Upper lobe of right lung (tissue), 1 donor: ENCODE measurements around the gene CXXC5. TPM values are rescaled to one million over a fixed set of nuclear protein-coding genes. Genes with fewer than 3 reads are reported as not detected.
A peak's percentile ranks its signal among the peaks of the same experiment; 100 is the strongest.
"Not testable (repeated sequence)": the region's sequence is repeated elsewhere in the genome, so short reads cannot be mapped to it uniquely, and the experiment has no call there.

Experiments
- ATAC-seq: fragments of 200-7000 bp; cut with Tn5 transposase; one replicate; pipeline ENCODE4 v1.9.1; 2020; ENCODE audit warnings: mild to moderate bottlenecking, moderate library complexity
- DNase-seq: peaks from one replicate; pipeline ENCODE4 v3.0.0-alpha.2; 2020
- H3K27ac ChIP-seq: fragments of 200-600 bp; one replicate; pipeline ENCODE4 v1.8.0; 2022
- H3K27me3 ChIP-seq: fragments of 200-600 bp; one replicate; pipeline ENCODE4 v1.8.0; 2022; ENCODE audit warnings: mild to moderate bottlenecking
- H3K36me3 ChIP-seq: fragments of 200-600 bp; one replicate; pipeline ENCODE4 v1.8.0; 2022
- H3K4me1 ChIP-seq: fragments of 200-600 bp; one replicate; pipeline ENCODE4 v1.8.0; 2022
- H3K4me3 ChIP-seq: fragments of 200-600 bp; one replicate; pipeline ENCODE4 v1.8.0; 2022; ENCODE audit warnings: mild to moderate bottlenecking
- H3K9me3 ChIP-seq: fragments of 200-600 bp; one replicate; pipeline ENCODE4 v1.8.0; 2022
- CTCF ChIP-seq: fragments of 200-600 bp; IDR thresholded peaks from one replicate; pipeline ENCODE4 v1.8.0; 2022; ENCODE audit warnings: antibody characterized with exemption
- intact Hi-C: fragments of 100-400 bp; cut with DNase I; formaldehyde crosslinking; loops from one replicate; pipeline ENCODE4 v1.11.0; 2022
- total RNA-seq: library from RNA; stranded (reverse); fragmentation: NEBNext Ultra II Directional; extraction: Animal tissue kit (Norgen Biotek cat#: 25700); gene quantifications from one replicate; pipeline ENCODE4 v1.2.1, GENCODE V29; 2021
- donor health status: DM: no; HTN: yes; CAD: no; lungs with severe emphysema.

The CXXC5 gene
- total RNA-seq, 1 donor from 2014 or later = 30.6 TPM

GRCh38 chr5:139712412-139712811 lies 64.3 kb downstream of the CXXC5 start:
- no peak overlapping the region for H3K27ac ChIP-seq
- no peaks in the 10 kb centered on the region for H3K9me3 ChIP-seq
- peaks cover 17% of the 10 kb centered on the region for H3K27me3 ChIP-seq
- peaks cover 30% of the 10 kb centered on the region for H3K4me1 ChIP-seq
- intact Hi-C loops = no loop called here
- no peak overlapping the region for H3K4me3 ChIP-seq
- H3K36me3 ChIP-seq = no peaks in the 10 kb centered on the region
- no peak for TF ChIP-seq CTCF
- DNase-seq (no peak), ATAC-seq (no peak)

- H3K4me3 ChIP-seq, H3K9me3 ChIP-seq, DNase-seq, H3K27ac ChIP-seq, ATAC-seq, intact Hi-C loops, H3K36me3 ChIP-seq: not testable (repeated sequence)
- Histone ChIP-seq H3K4me1 (peaks cover 28% of the 10 kb centered on the region), H3K27me3 (peaks cover 17% of the 10 kb centered on the region)
Measured at GRCh38 chr5:139713898-139714297, 65.7 kb downstream of the CXXC5 start.

- peaks cover 5% of the 10 kb centered on the region for H3K9me3 ChIP-seq
- ATAC-seq = no peak
- H3K36me3 ChIP-seq = no peaks in the 10 kb centered on the region
- intact Hi-C loops = no loop called here
- no peak overlapping the region for H3K27ac ChIP-seq
- H3K4me1 ChIP-seq = no peaks in the 10 kb centered on the region
- no peak overlapping the region for H3K4me3 ChIP-seq
- H3K27me3 ChIP-seq = no peaks in the 10 kb centered on the region
- DNase-seq = no peak
- no peak for TF ChIP-seq CTCF
Measured at GRCh38 chr5:139717221-139717620, 69.1 kb downstream of the CXXC5 start.

GRCh38 chr5:139718403-139718802 lies 70.3 kb downstream of the CXXC5 start:
- H3K36me3 ChIP-seq, H3K4me3 ChIP-seq, DNase-seq, H3K27ac ChIP-seq, H3K9me3 ChIP-seq, ATAC-seq, H3K27me3 ChIP-seq, intact Hi-C loops, H3K4me1 ChIP-seq: not testable (repeated sequence)

- H3K36me3 ChIP-seq, intact Hi-C loops, H3K4me3 ChIP-seq, H3K9me3 ChIP-seq, H3K27ac ChIP-seq, ATAC-seq, H3K27me3 ChIP-seq, H3K4me1 ChIP-seq, DNase-seq: not testable (repeated sequence)
Measured at GRCh38 chr5:139719970-139720369, 71.8 kb downstream of the CXXC5 start.

GRCh38 chr5:139723986-139724587 lies 75.9 kb downstream of the CXXC5 start:
- DNase-seq = no peak
- TF ChIP-seq CTCF = no peak
- Histone ChIP-seq H3K36me3 (no peaks in the 10 kb centered on the region), H3K9me3 (peaks cover under 1% of the 10 kb centered on the region), H3K4me1 (no peaks in the 10 kb centered on the region), H3K4me3 (no peak overlapping the region), H3K27me3 (no peaks in the 10 kb centered on the region), H3K27ac (no peak overlapping the region)
- no peak for ATAC-seq
- intact Hi-C loops = no loop called here

GRCh38 chr5:139725073-139725830 lies 77.1 kb downstream of the CXXC5 start:
- peak; percentile 73 for ATAC-seq
- peak; percentile 75 for DNase-seq
- Histone ChIP-seq H3K27me3 (no peaks in the 10 kb centered on the region), H3K4me1 (no peaks in the 10 kb centered on the region), H3K27ac (no peak overlapping the region), H3K36me3 (no peaks in the 10 kb centered on the region), H3K4me3 (no peak overlapping the region), H3K9me3 (no peaks in the 10 kb centered on the region)
- intact Hi-C loops = no loop called here
- no peak for TF ChIP-seq CTCF
